Measurements from ENCODE around the gene DMBX1. TPM values are rescaled to one million over a fixed set of nuclear protein-coding genes. Genes with fewer than 3 reads are reported as not detected.

DMBX1 gene
- polyA plus RNA-seq, 3 donors = 0.16 TPM; not detected in 2

DNA sequence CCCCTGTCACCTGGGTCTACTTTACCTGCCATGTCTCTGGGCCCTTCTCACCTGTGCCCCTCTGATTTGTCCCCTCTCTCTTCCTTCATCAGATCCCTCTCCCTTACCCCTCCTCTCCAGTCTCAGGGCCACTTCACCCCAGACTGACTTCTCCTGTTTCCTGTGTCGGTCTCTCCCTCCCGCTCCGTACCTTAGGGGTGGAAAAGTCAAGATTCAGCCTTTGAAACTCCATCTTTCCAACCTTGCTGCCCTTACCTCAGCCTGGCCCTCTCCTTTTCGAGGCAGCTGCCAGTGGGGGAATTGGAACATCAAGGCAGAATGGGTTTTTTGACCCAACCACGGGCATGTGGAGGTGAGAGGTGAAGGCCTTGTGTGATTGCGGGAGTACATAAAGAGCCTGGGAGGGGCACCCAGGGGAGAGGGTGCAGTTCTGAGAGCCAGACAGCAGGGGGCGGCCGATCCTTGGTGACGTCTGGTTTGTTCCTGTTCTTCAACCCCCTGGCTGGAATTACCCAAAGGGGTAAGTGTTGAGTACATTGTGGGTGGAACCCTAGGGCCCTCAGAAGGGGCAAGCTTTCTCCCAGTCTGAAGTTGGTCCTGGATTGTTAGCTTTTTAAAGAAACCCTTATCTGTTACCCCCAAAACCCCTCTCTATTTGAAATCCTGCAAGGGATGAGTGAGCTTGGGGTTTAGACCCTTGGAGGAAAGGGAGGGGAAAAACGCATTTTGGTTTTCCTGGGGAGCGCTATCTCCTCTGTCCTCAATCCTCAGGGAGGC is 12.3 kb upstream of the DMBX1 start:
- H3K27ac ChIP-seq (ENCODE audit: low read depth, low read length) = no peak overlapping the region
- WGBS, 3 donors = 32 to 37% (median 32%) methylated on average over 11 of the region's 11 CpGs

DNA sequence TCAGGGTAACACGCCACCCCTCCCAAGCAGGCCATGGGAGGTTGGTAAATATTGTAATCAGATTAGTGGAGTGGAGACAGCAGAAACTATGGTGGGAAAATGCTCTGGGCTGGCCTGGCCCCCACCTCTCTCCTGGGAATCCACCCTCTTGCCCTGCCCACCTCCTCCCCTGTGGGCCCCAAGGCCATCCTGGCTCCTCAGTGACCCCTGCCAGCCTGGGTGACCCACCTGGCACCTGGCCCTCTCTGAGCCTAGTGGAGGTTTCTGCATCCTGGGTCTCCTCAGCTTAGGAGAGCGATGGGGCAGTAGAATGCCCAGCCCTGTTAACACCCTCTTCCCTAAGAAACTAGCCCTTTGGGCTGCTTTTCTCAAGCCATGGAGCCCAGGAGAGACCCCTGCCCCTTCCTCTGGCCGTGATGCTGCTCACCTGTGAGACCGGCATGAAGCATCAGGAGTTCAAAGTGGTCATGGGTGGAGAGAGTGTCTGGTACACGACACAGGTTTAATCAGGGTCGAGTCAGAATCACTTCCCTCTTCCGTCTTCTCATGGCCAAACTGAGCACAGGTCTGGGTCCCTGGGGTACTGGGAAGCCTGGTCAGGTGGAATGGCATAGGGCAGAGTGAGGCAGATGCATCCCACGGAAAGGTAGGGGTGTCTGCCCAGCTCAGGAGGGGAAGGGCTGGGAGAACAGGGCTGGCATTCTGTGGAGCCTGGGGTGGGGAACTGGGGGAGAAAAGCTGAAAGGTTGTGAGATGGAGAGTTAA is 10.7 kb upstream of the DMBX1 start:
- 70 to 76% (median 76%) methylated on average over 8 of the region's 8 CpGs for WGBS, 3 donors
- H3K27ac ChIP-seq (ENCODE audit: low read depth, low read length) = no peak overlapping the region

DNA sequence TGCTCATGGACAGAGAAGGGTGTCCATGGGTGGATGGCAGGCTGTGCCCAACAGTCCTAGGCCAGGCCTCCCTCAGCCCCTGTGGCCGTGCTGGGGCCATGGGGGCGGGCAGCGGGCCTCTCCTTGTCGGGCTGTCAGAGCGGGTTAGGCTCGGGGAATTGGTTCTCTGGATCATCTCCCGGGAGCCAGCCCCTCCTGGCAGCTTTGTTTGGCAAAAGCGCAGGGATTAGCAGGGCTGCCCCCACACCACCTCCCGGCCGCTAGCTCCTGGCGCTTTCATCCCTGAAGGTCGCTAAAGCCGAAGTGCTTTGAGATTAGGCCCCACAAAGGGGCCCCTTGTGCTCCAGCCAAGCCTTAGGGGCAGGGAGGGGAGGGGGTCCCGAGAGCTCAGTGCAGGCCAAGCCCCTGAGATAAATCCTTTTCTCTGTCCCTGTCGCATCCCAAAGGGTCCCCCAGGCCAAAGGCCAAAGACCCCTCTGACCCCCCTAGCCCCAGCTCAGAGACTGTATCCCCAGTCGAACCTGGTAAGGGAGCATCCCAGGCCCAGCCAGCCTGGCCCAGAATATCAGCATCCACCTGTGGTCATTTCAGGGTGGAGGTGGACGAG is 9.8 kb upstream of the DMBX1 start:
- WGBS, 3 donors = 57 to 71% (median 66%) methylated on average over 17 of the region's 17 CpGs
- H3K27ac ChIP-seq (ENCODE audit: low read depth, low read length) = no peak overlapping the region

GRCh38 chr1:46480959-46481646 is 8.5 kb upstream of the DMBX1 start:
- WGBS, 3 donors = 30 to 54% (median 35%) methylated on average over 7 of the region's 7 CpGs
- H3K27ac ChIP-seq (ENCODE audit: low read depth, low read length) = no peak overlapping the region

DNA sequence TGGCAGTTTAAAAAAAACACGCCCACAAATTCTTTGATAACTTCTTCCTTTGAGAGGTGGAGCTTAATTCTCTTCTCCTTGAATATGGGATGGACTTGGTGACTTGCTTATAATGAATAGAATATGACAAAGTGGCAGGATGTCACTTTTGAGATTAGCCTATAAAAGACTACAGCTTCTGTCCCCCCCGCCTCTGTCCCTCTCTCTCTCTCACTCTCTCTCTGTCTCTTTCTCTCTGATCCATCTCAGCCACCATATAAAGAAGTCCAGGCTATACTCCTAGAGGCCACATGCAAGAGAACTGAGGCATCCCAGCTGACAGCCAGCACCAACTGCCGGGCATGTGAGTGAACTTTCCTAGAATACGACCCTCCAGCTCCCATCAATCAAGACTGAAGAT is 7.7 kb upstream of the DMBX1 start:
- 58 to 69% (median 64%) methylated on average over 4 of the region's 4 CpGs for whole genome bisulfite sequencing, 3 donors

GRCh38 chr1:46483589-46483988 is 6.0 kb upstream of the DMBX1 start:
- 79 to 90% (median 89%) methylated on average over 12 of the region's 12 CpGs for WGBS, 3 donors
- H3K27ac ChIP-seq (ENCODE audit: low read depth, low read length) = no peak overlapping the region

More for the DNA sequence above, 7.7 kb upstream of the DMBX1 start:
- H3K27ac ChIP-seq (ENCODE audit: low read depth, low read length) = no peak overlapping the region

DNA sequence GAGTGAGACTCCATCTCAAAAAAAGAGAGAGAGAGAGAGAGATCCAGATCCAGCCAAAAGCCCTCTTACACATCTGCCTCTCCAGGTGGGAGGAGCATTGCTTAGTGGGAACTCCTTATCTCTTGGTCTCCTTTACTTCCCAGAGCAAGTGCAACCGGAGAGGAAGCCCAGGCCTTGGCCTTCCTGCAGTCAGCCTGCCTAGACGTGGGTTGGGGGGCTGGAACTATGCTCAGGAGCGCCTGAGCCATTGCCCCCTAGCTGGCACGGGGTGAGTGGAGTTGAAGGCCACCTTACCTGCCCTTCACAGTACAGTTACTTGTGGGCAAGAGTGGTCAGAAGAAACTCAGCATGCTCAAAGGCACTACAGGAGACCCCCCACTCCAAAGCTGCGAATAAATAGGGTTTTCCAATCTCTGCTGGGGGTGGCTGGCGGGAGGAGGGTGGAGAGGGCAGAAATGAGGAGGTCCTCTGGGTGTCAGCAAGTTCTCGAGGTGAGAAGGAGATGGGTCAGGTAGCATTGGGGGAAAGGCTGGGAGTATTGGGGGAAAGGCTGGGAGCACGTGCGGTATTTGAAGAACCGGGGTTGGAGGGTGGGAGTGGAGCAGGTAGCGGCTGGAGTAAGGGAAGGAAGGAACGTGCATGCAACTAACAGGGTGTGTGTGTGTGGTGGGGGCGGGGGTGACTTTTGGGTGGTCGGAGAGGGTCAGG is 4.7 kb upstream of the DMBX1 start:
- no peak overlapping the region for H3K27ac ChIP-seq (ENCODE audit: low read depth, low read length)
- 36 to 63% (median 41%) methylated on average over 13 to 14 of the region's 14 CpGs for WGBS, 3 donors

DNA sequence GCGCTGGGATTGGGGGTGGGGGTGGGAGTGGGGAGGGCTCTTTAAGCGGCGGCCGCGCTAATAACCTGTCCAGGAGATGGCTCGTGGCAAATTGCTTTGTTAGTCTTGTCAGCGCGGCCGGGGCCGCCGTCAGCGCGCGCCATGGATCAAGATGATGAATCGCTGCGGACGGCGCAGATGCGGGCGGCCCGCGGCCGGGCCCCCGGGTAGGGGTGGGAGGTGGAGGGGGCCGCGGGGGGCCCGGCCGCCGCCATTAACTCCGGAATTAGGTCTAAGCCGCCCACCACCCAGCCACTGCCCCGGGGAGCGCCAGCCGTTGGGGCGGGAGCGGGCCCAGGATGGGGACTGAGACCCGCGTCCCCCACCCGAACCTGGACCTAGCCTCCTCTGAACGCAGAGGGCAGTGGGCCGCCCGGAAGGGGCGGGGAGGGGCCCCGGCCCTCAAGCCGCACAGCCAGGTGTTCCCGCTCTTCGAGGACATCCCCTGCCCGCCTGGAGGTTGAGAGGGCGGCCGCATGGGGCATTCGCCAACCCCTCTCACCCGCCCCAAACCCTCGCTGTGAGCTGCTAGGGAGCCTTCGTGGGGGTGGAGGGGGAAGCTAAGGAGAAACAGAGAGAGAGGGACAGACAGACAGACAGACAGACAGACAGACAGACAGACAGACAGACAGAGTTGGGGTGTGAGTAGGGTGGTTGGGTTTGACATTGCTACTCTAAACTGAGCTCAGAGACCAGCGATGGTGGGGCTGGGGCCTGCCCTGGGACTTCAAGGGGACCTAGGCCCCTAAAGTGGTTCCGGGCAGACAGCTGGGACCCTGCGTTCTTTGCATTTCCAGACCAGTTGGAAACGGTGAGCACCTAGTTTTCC is 3.8 kb upstream of the DMBX1 start:
- WGBS, 3 donors = 12 to 19% (median 13%) methylated on average over 53 to 58 of the region's 58 CpGs
- H3K27ac ChIP-seq (ENCODE audit: low read depth, low read length) = no peak overlapping the region

- H3K27ac ChIP-seq (ENCODE audit: low read depth, low read length) = no peak overlapping the region
- WGBS, 3 donors = 72 to 86% (median 77%) methylated on average over 8 of the region's 8 CpGs
Measured at GRCh38 chr1:46486432-46487015, 3.1 kb upstream of the DMBX1 start.

GRCh38 chr1:46487818-46488218 is 1.8 kb upstream of the DMBX1 start:
- 22 to 55% (median 22%) methylated on average over 7 of the region's 7 CpGs for WGBS, 3 donors
- no peak overlapping the region for H3K27ac ChIP-seq (ENCODE audit: low read depth, low read length)

GRCh38 chr1:46488343-46489168 is 1.1 kb upstream of the DMBX1 start:
- WGBS, 3 donors = 12 to 36% (median 15%) methylated on average over 24 of the region's 24 CpGs
- H3K27ac ChIP-seq (ENCODE audit: low read depth, low read length) = no peak overlapping the region

DNA sequence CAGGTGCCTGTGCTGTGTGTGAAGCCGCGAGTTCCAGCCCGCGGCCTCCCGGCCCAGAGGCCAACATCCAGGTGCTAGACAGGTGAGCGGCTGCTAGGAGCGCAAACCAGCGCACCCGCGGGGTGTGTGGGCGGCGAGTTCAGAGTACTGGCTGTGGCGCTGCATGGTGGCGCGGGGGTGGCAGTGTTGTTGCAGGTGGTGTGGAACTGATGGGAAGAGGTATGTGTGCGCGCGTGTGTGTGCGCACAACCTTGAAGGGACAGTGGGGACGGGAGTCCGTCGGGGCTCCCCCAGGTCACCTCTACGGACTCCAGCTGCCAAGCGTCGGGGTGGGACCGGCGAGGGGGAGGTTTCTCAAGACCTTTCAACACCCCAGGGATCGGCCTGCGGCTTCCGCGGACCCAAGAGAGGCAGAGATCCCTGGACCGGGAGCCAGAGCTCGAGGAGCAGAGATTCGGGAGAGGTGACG is 433 bp upstream of the DMBX1 start:
- 3 to 4% (median 3%) methylated on average over 27 to 35 of the region's 35 CpGs for WGBS, 3 donors

GRCh38 chr1:46490406-46490655 is 695 bp downstream of the DMBX1 start:
- H3K27ac ChIP-seq (ENCODE audit: low read depth, low read length) = no peak overlapping the region
- WGBS, 3 donors = 1 to 3% (median 3%) methylated on average over 25 of the region's 25 CpGs

More for the DNA sequence above, 433 bp upstream of the DMBX1 start:
- H3K27ac ChIP-seq (ENCODE audit: low read depth, low read length) = no peak overlapping the region

GRCh38 chr1:46490656-46491442 is 1.2 kb downstream of the DMBX1 start:
- no peak overlapping the region for H3K27ac ChIP-seq (ENCODE audit: low read depth, low read length)
- 6 to 7% (median 7%) methylated on average over 50 of the region's 50 CpGs for WGBS, 3 donors

DNA sequence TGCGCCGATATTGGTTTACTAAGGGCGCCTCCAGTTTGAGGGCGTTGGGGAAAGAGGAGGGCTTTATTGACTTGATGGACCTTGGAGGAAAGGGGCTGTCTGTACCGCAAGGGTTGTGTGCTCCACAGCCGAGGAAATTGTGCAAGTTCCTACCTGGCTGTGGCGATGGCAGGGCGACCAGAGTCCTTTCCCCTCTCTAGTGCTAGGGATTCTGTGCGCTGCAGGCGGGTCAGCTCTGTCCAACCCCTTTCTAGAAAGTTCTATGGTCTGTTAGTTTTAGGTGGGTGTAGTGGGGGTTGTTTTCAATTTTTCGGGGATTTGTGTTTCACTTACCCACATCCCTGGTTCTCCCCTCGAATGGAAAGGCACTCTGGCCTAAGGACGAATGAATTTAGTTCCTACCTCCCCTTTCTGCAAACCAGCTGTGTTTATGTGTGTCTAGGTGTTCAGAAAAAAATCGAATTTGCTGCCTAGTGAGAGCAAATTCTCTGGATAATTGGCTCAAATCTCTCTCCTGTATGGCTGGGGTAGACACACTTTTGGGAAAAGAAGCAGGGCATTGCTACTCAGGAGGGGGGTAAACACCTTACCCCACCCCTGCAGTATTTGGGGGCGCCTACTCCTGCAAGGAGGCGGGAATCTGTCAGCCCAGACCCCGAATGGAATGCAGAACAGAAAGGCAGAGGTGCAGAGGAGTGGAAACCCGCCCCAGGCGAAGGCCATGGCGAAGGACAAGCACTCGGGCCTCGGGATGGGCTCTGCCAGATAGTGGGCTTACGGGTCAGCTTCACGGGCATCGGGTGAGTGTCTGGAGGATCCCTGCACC is 2.0 kb downstream of the DMBX1 start:
- no peak overlapping the region for H3K27ac ChIP-seq (ENCODE audit: low read depth, low read length)
- 13 to 23% (median 18%) methylated on average over 25 of the region's 25 CpGs for WGBS, 3 donors

All from adipose tissue (tissue), 3 donors.